Head of caudate nucleus (tissue), 42 donors: ENCODE data around the gene CLPTM1L.
A peak's percentile ranks its signal among the peaks of the same experiment; 100 is the strongest.
"Not testable (repeated sequence)": the region's sequence is repeated elsewhere in the genome, so short reads cannot be mapped to it uniquely, and the experiment has no call there.

Experiments
- DNase-seq, 42 donors: peaks; one replicate each; pipeline versions ENCODE4 v3.0.0 to v3.0.0-alpha.2; 2020 to 2021; ENCODE audit warnings: mixed read lengths in 7 of 42
- intact Hi-C: fragments of 100-400 bp; cut with DNase I; formaldehyde crosslinking; loops from one replicate; pipeline ENCODE4 v1.15.0; 2022

The CLPTM1L gene

GRCh38 chr5:1382248-1382700 lies 37.4 kb upstream of the CLPTM1L start:
- intact Hi-C loops, result no loop called here
- DNase-seq, result no peak

GRCh38 chr5:1381370-1382247 lies 36.7 kb upstream of the CLPTM1L start:
- no peak for DNase-seq
- intact Hi-C loops, result no loop called here

GRCh38 chr5:1380910-1381309 lies 36.0 kb upstream of the CLPTM1L start:
- intact Hi-C loops, result no loop called here
- peak in 34 of 42 donors; percentile 18 to 67 (median 44) for DNase-seq

DNA sequence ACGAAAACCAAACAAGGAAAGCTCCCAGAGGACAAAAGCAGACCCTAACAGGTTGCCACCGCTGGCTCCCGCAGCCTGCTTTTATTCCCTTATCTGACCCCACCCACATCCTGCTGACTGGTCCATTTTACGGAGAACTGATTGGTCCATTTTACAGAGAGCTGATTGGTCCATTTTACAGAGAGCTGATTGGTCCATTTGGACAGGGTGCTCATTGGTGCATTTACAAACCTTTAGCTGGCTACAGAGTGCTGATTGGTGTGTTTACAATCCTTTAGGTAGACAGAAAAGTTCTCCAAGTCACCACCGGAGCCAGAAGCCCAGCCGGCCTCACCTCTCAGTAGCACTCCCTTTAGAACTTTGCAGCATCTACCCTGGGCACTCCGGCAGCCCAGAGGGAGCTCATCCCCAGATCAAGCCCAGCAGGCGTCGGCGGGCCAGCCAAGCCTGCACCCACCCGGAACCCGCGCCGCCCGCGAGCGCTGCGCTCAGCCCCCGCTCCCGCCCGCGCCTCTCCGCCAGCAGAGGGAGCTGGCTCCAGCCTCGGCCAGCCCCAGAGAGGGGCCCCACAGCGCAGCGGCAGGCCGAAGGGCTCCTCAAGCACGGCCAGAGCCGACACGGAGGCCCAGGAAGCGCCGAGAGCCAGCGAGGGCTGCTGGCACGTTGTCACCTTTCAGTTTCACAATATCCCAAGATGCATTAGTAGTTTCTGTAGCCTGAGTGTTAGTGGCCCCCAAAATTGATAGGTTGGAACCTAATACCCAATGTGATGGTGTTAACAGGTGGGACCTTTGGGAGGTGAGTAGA lies 35.3 kb upstream of the CLPTM1L start:
- DNase-seq, result peak in 27 of 42 donors; percentile 18 to 65 (median 38)
- intact Hi-C loops, result no loop called here

GRCh38 chr5:1378866-1379659 lies 34.2 kb upstream of the CLPTM1L start:
- DNase-seq, result peak in 33 of 42 donors; percentile 18 to 78 (median 51)
- intact Hi-C loops, result no loop called here

GRCh38 chr5:1378096-1378495 lies 33.2 kb upstream of the CLPTM1L start:
- DNase-seq, result no peak
- intact Hi-C loops, result no loop called here

DNA sequence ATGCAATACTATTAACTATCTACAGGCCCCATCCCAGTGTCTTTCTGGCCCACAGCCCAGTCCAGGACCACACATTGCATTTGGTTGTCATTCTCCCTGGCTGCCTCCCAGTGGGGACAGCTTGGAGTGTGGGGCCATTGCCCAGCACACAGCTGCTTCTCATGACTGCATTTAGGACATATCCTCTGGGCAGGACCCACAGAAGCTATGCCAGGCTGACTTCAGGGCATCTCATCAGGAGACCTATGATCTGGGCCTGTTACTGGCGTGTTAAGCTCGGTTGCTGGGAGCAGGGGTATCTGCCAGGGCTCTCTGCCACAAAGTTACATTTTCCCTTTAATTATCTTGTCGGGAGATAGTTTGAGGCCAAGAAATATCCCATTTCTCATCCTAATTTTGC lies 32.1 kb upstream of the CLPTM1L start:
- intact Hi-C loops, result no loop called here
- DNase-seq, result no peak

- DNase-seq, result peak in 1 of 42 donors; percentile 6
- intact Hi-C loops, result no loop called here
These were observed 31.2 kb upstream of the CLPTM1L start for GRCh38 chr5:1375871-1376810.

- DNase-seq, result no peak
- intact Hi-C loops, result no loop called here
These were observed 29.8 kb upstream of the CLPTM1L start for GRCh38 chr5:1374679-1375055.

- no peak for DNase-seq
- intact Hi-C loops, result no loop called here
These were observed 29.3 kb upstream of the CLPTM1L start for GRCh38 chr5:1374030-1374678.

DNA sequence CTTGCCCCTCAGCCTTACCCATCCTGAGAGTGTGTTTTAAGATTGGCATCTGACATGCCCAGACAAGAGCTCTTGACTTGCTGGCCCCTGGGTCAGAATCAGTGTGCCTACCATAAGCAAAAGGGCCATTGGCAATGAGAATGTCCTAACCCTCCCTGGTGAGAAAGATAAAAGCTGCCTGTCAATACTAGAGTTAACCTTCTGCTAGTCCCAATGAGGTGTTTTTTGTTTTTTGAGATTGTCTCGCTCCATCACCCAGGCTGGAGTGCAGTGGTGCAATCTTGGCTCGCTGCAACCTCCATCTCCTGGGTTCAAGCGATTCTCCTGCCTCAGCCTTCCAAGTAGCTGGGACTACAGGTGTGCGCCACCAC lies 27.1 kb upstream of the CLPTM1L start:
- DNase-seq, intact Hi-C loops: not testable (repeated sequence)

DNA sequence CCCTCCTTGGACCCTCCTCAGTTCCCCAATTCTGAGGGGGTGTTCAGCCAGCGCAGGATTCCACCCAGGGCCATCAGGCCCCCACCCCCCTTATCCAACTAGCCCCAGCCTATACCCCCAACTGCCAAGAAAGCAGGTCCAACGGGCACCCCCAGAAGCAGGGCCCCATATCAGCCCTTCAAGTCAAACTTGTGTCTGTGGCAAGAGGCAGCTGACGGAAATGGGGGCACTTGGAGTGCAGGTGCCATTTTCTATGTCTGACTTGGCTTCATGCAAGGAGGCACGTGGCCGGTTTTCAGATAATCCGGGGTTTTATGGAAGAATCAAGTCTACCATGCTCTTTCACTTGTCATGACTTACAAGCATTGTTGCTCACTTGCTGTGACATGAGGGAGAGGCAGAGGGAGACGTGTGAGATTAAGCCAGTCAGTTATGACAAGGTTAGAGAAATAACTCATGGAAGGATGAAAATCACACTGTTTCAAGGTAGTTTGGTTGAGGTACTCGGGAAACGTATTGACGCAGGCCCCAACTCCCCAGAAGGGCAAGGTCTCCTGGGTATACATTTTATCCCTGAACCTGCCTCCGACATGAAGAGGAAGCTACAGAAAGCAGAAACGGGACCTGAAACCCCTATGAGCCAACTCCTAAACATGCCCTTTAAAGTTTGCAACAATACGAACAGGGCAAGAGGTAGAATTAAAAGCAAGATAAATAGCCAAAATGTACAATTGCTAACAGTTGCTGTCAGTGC lies 26.5 kb upstream of the CLPTM1L start:
- DNase-seq, result no peak
- intact Hi-C loops, result no loop called here

- intact Hi-C loops, result no loop called here
- DNase-seq, result no peak
These were observed 25.1 kb upstream of the CLPTM1L start for GRCh38 chr5:1370006-1370405.

DNA sequence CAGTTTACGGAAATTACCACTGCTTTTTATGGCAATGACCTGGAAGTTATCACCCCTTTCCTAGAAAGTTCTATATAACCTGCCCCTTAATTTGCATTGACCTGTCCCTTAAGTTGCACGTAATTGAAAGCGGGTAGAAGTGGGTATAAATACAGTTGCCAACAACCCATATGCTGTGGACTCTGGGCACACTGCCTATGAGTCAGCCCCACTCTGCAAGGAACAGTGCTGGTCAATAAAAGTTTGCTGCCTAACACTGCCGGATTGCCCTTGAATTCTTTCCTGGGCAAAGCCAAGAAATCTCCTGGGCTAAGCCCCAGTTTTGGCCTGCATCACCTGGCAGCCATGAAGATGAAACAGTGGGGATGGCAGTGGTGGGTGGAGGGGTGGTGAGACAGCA lies 23.9 kb upstream of the CLPTM1L start:
- no peak for DNase-seq
- intact Hi-C loops, result no loop called here

DNA sequence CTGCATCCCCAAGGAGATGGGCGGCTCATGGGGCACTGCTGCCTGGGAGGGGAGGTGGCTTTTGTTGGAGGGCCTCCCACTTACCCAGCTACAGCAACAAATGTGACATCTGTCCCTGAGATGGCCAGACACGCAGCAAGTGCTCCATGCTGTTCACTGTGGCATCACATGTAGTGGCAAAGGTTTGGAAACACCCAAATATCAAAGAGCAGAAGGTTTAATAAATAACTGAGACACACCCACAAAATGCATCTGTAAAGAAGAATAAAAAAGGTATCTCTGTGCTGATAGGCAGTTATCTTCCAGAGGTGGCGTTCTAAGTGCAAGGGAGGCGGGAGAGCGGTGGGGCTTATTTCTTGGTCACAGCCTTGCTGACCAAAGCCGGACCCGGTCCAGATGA lies 23.3 kb upstream of the CLPTM1L start:
- DNase-seq, result no peak
- intact Hi-C loops, result no loop called here

DNA sequence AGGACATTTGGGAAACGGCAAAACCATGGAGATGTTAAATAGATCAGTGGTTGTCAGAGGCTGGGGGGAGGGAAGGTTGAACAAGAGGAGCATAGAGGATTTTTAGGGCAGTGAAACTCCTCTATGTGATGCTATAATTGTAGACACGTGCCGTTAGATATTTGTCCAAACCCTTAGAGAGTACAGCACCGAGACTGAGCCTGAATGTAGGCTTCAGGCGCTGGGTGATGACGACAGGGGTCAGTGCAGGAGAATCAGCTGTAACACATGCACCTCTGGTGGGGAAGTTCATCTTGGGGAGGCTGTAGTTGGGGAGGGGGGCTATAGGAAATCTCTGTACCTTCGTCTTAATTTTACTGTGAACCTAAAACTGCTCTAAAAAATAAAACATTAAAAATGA lies 22.2 kb upstream of the CLPTM1L start:
- intact Hi-C loops, result no loop called here
- no peak for DNase-seq

DNA sequence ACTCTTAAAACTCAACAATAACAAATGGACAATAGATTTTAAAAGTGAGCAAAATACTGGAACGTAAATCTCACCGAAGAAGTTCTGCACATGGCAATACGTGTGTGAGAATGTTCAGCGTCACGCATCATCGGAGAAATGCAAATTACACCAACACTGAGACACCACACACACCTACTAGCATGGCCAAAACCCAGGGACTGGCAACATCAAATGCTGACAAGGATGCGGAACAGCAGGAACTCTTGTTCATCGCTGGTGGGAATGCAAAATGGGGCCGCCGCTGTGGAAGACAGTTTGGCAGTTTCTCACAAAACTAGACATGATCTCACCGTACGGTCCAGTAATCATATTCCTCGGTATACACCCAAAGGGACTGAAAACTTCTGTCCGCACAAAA lies 21.6 kb upstream of the CLPTM1L start:
- intact Hi-C loops, result no loop called here
- no peak for DNase-seq
